SK-N-SH treated with all-trans-retinoic acid at 6 μM for 48 hours (cell line): ENCODE measurements around the gene CFAP97D1.
A peak's percentile ranks its signal among the peaks of the same experiment; 100 is the strongest.

Experiments
- ATAC-seq: fragments of 200-7000 bp; cut with Tn5 transposase; 3 replicates; pipeline ENCODE4 v1.9.1; 2020; ENCODE audit warnings: mild to moderate bottlenecking, moderate library complexity
- ARNTL ChIP-seq: fragments of 450-650 bp; formaldehyde crosslinking; IDR thresholded peaks from 2 replicates; pipeline ENCODE4 v1.5.0; 2020; ENCODE audit warnings: low read depth, mild to moderate bottlenecking, moderate library complexity, borderline replicate concordance
- BACH2 ChIP-seq: fragments of 250-450 bp; sonication (Bioruptor Pico); IDR thresholded peaks from 2 replicates; pipeline ENCODE4 v1.9.0; 2021; ENCODE audit warnings: mild to moderate bottlenecking, borderline replicate concordance
- CSDC2 ChIP-seq: fragments of 250-450 bp; sonication (Bioruptor Pico); IDR thresholded peaks from 2 replicates; pipeline ENCODE4 v1.5.0; 2020; ENCODE audit warnings: mild to moderate bottlenecking, moderate library complexity
- ESRRG ChIP-seq: fragments of 250-450 bp; sonication (Bioruptor Pico); IDR thresholded peaks from 2 replicates; pipeline ENCODE4 v1.6.1; 2021; ENCODE audit warnings: mild to moderate bottlenecking
- GLIS3 ChIP-seq: fragments of 250-450 bp; sonication (Bioruptor Pico); IDR thresholded peaks from 2 replicates; pipeline ENCODE4 v1.5.0; 2020; ENCODE audit warnings: mild to moderate bottlenecking, moderate library complexity
- ISL1 ChIP-seq: fragments of 250-450 bp; sonication (Bioruptor Pico); IDR thresholded peaks from 2 replicates; pipeline ENCODE4 v2.1.2; 2022; ENCODE audit warnings: mild to moderate bottlenecking, moderate library complexity
- OSR1 ChIP-seq: fragments of 250-450 bp; sonication (Bioruptor Pico); IDR thresholded peaks from 2 replicates; pipeline ENCODE4 v1.8.0; 2022; ENCODE audit warnings: moderate library complexity, mild to moderate bottlenecking, inconsistent platforms
- PPARA ChIP-seq: fragments of 250-450 bp; sonication (Bioruptor Pico); IDR thresholded peaks from 2 replicates; pipeline ENCODE4 v1.5.0; 2020; ENCODE audit warnings: mild to moderate bottlenecking, borderline replicate concordance
- RARB ChIP-seq: fragments of 250-450 bp; sonication (Bioruptor Pico); IDR thresholded peaks from 2 replicates; pipeline ENCODE4 v1.8.0; 2021; ENCODE audit warnings: mild to moderate bottlenecking, moderate library complexity
- SNAI2 ChIP-seq: fragments of 250-450 bp; sonication (Bioruptor Pico); IDR thresholded peaks from 2 replicates; pipeline ENCODE4 v1.5.0; 2020; ENCODE audit warnings: mild to moderate bottlenecking, moderate library complexity
- TCF4 ChIP-seq: fragments of 250-450 bp; sonication (Bioruptor Pico); IDR thresholded peaks from 2 replicates; pipeline ENCODE4 v1.8.0; 2021; ENCODE audit warnings: mild to moderate bottlenecking, moderate library complexity, borderline replicate concordance
- TOX ChIP-seq: fragments of 250-450 bp; sonication (Bioruptor Pico); IDR thresholded peaks from 2 replicates; pipeline ENCODE4 v1.8.0; 2021; ENCODE audit warnings: mild to moderate bottlenecking, moderate library complexity, borderline replicate concordance
- ZC3H10 ChIP-seq: fragments of 250-450 bp; sonication (Bioruptor Pico); IDR thresholded peaks from 2 replicates; pipeline ENCODE4 v1.5.1; 2021; ENCODE audit warnings: mild to moderate bottlenecking, moderate library complexity
- ZFP3 ChIP-seq: fragments of 250-450 bp; sonication (Bioruptor Pico); IDR thresholded peaks from 2 replicates; pipeline ENCODE4 v1.5.0; 2020; ENCODE audit warnings: mild to moderate bottlenecking, moderate library complexity
- ZFP30 ChIP-seq: fragments of 450-650 bp; formaldehyde crosslinking; IDR thresholded peaks from 2 replicates; pipeline ENCODE4 v1.5.0; 2022; ENCODE audit warnings: mild to moderate bottlenecking, moderate library complexity
- ZNF565 ChIP-seq: fragments of 450-650 bp; formaldehyde crosslinking; conservative IDR thresholded peaks from 2 replicates; pipeline ENCODE4 v1.5.0; 2020; ENCODE audit warnings: low read depth, mild to moderate bottlenecking, moderate library complexity
- ZNF70 ChIP-seq: fragments of 450-650 bp; formaldehyde crosslinking; IDR thresholded peaks from 2 replicates; pipeline ENCODE4 v1.5.0; 2020; ENCODE audit warnings: mild to moderate bottlenecking, moderate library complexity
- ZNF8 ChIP-seq: fragments of 450-650 bp; formaldehyde crosslinking; IDR thresholded peaks from 2 replicates; pipeline ENCODE4 v1.5.0; 2020; ENCODE audit warnings: mild to moderate bottlenecking, moderate library complexity
- TF ChIP-seq, protein P1 (sequence below): fragments of 250-450 bp; sonication (Bioruptor Pico); IDR thresholded peaks from 2 replicates; pipeline ENCODE4 v1.8.0; 2020; ENCODE audit warnings: mild to moderate bottlenecking, moderate library complexity, borderline replicate concordance
- TF ChIP-seq, protein P2 (sequence below): fragments of 250-450 bp; sonication (Bioruptor Pico); IDR thresholded peaks from 2 replicates; pipeline ENCODE4 v1.5.1; 2021; ENCODE audit warnings: mild to moderate bottlenecking, moderate library complexity
- TF ChIP-seq, protein P3 (sequence below): fragments of 250-450 bp; sonication (Bioruptor Pico); IDR thresholded peaks from 2 replicates; pipeline ENCODE4 v1.8.0; 2021; ENCODE audit warnings: low read depth, mild to moderate bottlenecking, moderate library complexity, borderline replicate concordance

Gene CFAP97D1

DNA sequence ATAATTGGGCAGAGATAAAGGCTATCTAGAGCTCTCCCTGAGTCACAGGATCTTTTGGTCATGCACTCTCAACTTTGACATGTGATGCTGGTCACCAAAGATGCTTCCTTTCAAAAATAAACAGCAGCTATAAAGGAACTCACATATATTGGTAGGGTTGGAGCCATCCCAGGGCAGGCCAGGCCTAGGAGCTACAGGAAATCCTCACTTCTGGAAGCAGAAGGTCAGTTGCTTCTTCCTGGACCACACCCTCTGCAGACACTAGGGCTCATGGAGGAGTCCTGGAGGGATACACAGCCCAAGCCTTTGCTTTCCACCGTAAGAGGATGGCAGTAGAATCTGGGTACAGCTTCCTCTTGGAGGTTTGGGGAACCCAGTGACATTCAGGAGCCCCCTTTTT lies 46.3 kb upstream of the CFAP97D1 start:
- peak; percentile 45 for ATAC-seq
- no peak for TF ChIP-seq ESRRG (CRISPR knock-in tag)
- TF ChIP-seq, protein P1, sequence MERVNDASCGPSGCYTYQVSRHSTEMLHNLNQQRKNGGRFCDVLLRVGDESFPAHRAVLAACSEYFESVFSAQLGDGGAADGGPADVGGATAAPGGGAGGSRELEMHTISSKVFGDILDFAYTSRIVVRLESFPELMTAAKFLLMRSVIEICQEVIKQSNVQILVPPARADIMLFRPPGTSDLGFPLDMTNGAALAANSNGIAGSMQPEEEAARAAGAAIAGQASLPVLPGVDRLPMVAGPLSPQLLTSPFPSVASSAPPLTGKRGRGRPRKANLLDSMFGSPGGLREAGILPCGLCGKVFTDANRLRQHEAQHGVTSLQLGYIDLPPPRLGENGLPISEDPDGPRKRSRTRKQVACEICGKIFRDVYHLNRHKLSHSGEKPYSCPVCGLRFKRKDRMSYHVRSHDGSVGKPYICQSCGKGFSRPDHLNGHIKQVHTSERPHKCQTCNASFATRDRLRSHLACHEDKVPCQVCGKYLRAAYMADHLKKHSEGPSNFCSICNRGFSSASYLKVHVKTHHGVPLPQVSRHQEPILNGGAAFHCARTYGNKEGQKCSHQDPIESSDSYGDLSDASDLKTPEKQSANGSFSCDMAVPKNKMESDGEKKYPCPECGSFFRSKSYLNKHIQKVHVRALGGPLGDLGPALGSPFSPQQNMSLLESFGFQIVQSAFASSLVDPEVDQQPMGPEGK (CRISPR knock-in tag), result no peak
- TF ChIP-seq ZNF8, result no peak
- TF ChIP-seq, protein P2, sequence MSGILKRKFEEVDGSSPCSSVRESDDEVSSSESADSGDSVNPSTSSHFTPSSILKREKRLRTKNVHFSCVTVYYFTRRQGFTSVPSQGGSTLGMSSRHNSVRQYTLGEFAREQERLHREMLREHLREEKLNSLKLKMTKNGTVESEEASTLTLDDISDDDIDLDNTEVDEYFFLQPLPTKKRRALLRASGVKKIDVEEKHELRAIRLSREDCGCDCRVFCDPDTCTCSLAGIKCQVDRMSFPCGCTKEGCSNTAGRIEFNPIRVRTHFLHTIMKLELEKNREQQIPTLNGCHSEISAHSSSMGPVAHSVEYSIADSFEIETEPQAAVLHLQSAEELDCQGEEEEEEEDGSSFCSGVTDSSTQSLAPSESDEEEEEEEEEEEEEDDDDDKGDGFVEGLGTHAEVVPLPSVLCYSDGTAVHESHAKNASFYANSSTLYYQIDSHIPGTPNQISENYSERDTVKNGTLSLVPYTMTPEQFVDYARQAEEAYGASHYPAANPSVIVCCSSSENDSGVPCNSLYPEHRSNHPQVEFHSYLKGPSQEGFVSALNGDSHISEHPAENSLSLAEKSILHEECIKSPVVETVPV (CRISPR knock-in tag), result no peak
- TF ChIP-seq GLIS3 (CRISPR knock-in tag), result no peak
- TF ChIP-seq ZC3H10, result no peak
- TF ChIP-seq, protein P3, sequence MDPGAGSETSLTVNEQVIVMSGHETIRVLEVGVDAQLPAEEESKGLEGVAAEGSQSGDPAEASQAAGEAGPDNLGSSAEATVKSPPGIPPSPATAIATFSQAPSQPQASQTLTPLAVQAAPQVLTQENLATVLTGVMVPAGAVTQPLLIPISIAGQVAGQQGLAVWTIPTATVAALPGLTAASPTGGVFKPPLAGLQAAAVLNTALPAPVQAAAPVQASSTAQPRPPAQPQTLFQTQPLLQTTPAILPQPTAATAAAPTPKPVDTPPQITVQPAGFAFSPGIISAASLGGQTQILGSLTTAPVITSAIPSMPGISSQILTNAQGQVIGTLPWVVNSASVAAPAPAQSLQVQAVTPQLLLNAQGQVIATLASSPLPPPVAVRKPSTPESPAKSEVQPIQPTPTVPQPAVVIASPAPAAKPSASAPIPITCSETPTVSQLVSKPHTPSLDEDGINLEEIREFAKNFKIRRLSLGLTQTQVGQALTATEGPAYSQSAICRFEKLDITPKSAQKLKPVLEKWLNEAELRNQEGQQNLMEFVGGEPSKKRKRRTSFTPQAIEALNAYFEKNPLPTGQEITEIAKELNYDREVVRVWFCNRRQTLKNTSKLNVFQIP (CRISPR knock-in tag), result no peak
- TF ChIP-seq TOX (CRISPR knock-in tag), result no peak
- TF ChIP-seq ZNF70, result no peak
- no peak for TF ChIP-seq ISL1 (CRISPR knock-in tag)
- no peak for TF ChIP-seq PPARA (CRISPR knock-in tag)
- no peak for TF ChIP-seq BACH2 (CRISPR knock-in tag)
- TF ChIP-seq OSR1 (CRISPR knock-in tag), result no peak
- TF ChIP-seq RARB (CRISPR knock-in tag), result no peak
- TF ChIP-seq ARNTL (CRISPR knock-in tag), result no peak

DNA sequence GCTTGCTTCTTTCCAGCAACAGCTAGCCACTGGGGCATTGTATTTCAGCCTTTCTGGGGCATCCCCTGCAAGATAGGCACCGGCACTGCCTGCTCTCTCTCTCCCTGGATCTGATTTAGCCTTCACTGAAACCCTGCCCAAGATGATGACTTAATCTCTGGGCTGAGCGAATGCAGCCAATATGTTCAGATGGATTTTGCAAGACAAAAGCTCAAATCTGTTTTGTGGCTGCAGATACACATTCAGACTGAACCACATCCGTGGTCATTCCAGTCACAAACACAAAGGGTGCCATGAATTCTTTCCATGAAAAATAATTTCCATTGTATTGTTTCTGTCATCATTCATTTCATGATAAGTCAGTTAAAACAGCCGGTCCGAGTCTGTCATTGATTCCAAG lies 45.9 kb upstream of the CFAP97D1 start:
- TF ChIP-seq SNAI2 (CRISPR knock-in tag) (no peak), CSDC2 (CRISPR knock-in tag) (no peak), ISL1 (CRISPR knock-in tag) (no peak), ZFP3 (CRISPR knock-in tag) (no peak), GLIS3 (CRISPR knock-in tag) (no peak), RARB (CRISPR knock-in tag) (no peak), ARNTL (CRISPR knock-in tag) (no peak), ZFP30 (no peak), ZC3H10 (no peak)
- TF ChIP-seq, protein P2 (CRISPR knock-in tag), result no peak
- TF ChIP-seq, protein P1 (CRISPR knock-in tag), result no peak
- ATAC-seq, result peak; percentile 73

DNA sequence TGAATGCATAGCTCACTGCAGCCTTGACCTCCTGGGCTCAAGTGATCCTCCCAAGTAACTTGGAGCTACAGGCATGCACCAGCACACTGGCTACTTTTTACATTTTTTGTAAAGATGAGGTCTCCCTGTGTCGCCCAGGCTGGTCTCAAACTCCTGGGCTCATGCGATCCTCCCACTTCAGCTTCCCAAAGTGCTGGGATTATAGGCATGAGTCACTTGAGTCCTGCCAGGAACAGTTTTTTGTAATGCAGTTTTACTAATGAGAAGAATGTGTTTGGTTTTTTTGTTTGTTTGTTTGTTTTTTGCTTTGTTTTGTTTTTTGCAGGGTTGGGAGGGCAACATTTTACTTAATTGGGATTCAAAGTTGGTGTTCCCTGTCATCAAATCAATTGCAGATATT lies 43.8 kb upstream of the CFAP97D1 start:
- TF ChIP-seq ZFP3 (CRISPR knock-in tag) (no peak), TCF4 (no peak), ZFP30 (no peak), ZNF565 (CRISPR knock-in tag) (no peak)
- TF ChIP-seq, protein P3 (CRISPR knock-in tag), result no peak
- TF ChIP-seq, protein P2 (CRISPR knock-in tag), result no peak
- ATAC-seq, result no peak
